ENCODE data around the gene COPRS. TPM values are rescaled to one million over a fixed set of nuclear protein-coding genes. Genes with fewer than 3 reads are reported as not detected.

The COPRS gene
- total and polyA plus RNA-seq, 2 of the 8 experiments (the other 6 are each of a cell fraction or from before 2014, with no cell fraction given) = 40.9 to 49.3 TPM

DNA sequence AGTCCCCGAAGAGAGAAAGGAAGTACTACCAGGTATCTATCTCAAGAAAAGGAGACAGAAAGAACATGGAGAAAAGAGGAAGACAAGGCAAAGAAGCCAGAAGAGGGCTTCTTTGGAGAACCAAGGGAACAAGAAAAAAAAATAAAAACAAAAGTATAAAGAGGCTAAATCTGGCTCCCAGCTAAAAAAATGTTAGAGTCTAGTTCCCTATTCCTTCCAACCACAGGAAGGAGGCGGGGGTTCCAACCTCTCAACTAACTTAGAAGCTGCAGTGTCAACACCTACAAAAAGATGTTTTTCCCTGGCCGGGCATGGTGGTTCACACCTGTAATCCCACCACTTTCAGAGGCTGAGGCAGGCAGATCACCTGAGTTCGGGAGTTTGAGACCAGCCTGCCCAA lies 29.1 kb upstream of the COPRS start (continued):
- TF ChIP-seq ASH2L (IDR thresholded peaks at IDR 0.05; ENCODE audit: low read length) (no peak), YY1 (IDR thresholded peaks at IDR 0.05; ENCODE audit: low read depth, low read length) (no peak), SP4 (IDR thresholded peaks at IDR 0.05; ENCODE audit: low read length) (no peak), JUND (IDR thresholded peaks at IDR 0.05; ENCODE audit: low read length) (no peak), CBX5 (IDR thresholded peaks at IDR 0.05; ENCODE audit: low read depth, low read length) (no peak), CEBPB (IDR thresholded peaks at IDR 0.05; ENCODE audit: low read depth, low read length) (no peak)
